Endometrial microvascular endothelial cells (primary cell): Measurements from ENCODE around the gene TPRKB. TPM values are rescaled to one million over a fixed set of nuclear protein-coding genes. Genes with fewer than 3 reads are reported as not detected.
"Not testable (repeated sequence)": the region's sequence is repeated elsewhere in the genome, so short reads cannot be mapped to it uniquely, and the experiment has no call there.

Source experiments
- in situ Hi-C: cut with HindIII; loops from 2 replicates; pipeline ENCODE4 v1.10.0; 2017; ENCODE audit warnings: low sequenced_read_pairs, low pct_unique_long_range_greater_than_20kb; ENCODE audit errors: inconsistent ontology term
- total RNA-seq: library from RNA; depleted of rRNA; stranded (reverse); fragments of >200 nt; gene quantifications from one replicate; pipeline ENCODE4 v1.2.3, GENCODE V29; 2015; ENCODE audit errors: inconsistent ontology term

Gene TPRKB
- total RNA-seq, 1 donor from 2014 or later: 79.0 TPM

DNA sequence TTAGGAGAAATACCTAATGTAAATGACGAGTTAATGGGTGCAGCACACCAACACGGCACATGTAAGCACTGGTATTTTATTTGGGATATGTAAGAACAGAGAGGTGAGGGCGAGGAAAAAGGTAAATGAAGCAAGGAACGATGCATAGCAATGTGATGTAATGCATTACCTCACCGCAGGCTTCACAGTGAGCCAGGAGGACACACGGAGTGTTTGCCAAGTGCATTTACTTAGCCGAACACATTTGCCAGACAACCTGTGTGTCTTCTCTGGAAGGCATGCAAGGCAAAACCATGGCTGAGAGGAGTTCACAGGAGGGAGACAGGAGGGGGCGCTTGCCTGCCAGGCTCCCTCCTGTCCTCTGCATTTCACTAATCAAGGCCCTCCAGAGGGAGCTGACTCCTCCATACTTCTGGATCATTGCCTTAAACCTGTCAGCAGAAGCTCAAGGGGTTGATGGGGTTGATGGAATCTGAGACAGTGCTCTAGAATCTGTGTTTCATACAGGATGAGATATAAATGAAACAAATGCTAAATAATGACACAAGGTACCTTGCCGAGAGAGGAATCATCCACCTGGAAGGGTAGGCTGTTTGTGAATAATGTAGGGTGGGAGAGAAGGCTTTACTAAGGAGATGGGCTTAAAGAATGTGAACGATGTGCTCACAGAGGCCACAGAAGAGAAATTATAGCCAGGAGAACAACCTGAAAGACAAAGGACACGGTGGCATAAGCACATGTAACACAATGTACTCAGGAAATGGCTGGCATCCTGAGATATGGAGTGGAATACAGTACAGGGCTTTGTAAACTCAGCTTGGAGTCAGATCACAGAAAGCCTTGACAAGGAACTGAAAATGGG lies 9.1 kb upstream of the TPRKB start:
- in situ Hi-C loops: no loop called here

- in situ Hi-C loops: no loop called here
Observed at GRCh38 chr2:73740767-73741166, 3.6 kb upstream of the TPRKB start.

DNA sequence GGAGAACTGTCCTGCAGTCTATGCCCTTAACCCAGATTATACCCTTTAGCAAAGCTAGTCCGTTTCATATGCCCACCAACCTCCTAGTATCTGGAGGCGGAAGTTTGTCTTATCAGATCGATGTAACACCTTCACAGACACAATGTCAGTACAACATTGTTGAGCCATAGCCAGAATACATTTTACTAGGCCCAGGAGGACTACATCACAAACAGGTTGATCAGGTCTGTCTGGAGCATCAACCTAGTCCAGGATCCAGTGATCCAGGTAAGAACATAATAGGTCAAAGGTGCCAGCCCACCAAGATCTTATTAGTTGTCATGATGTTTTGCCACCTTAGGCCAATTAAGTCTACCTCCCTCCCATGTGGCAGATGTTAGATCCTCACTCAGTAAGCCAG lies 2.0 kb upstream of the TPRKB start:
- in situ Hi-C loops: no loop called here

- in situ Hi-C loops: no loop called here
Observed at GRCh38 chr2:73736378-73736777, 767 bp downstream of the TPRKB start.

GRCh38 chr2:73730810-73731209 lies 6.3 kb downstream of the TPRKB start:
- in situ Hi-C loops: no loop called here

GRCh38 chr2:73728711-73729110 lies 8.4 kb downstream of the TPRKB start:
- in situ Hi-C loops: no loop called here

DNA sequence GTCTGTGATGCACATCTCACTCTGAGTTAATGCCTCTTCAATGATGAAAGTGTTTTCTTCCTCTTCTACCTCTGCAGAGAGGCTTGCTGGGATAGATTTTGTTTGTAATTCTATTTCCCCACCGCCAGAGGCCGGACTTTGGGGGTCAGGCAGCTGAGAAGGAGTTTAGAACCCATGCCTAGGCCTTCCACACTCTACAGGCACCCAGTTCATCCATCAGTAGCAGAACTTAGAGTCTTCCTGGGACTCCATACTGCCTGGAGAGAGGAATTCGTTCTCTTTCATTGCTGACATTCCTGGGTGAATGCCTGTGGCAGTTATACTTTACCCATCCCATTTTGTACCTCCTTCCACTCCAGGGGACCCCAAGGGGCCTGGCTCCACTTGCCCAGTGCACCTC lies 9.1 kb downstream of the TPRKB start:
- in situ Hi-C loops: no loop called here

- in situ Hi-C loops: not testable (repeated sequence)
Observed at GRCh38 chr2:73726657-73727056, 10.5 kb downstream of the TPRKB start.

GRCh38 chr2:73718851-73719621 lies 18.1 kb downstream of the TPRKB start:
- in situ Hi-C loops: no loop called here

GRCh38 chr2:73718421-73718820 lies 18.7 kb downstream of the TPRKB start:
- in situ Hi-C loops: no loop called here

DNA sequence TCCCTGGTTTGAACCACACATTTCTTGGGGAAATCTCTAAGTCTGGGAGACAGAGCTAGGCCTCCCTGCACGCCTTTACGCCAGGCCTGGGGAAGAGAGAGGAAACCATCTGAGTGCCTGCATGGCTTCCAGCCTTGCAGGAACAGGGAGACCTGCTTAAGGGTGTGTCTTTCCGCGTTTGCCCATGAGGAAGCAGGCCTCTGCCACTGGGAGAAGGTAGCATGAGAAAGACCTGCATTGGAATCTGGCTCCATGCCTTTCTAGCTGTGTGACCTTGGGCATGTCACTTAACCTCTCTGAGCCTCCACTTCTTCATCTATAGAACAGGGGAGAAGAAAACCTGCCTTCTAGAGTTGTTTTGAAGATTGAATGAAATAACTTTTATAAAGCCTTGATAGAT lies 19.4 kb downstream of the TPRKB start:
- in situ Hi-C loops: not testable (repeated sequence)

GRCh38 chr2:73717251-73717606 lies 19.9 kb downstream of the TPRKB start:
- in situ Hi-C loops: no loop called here

- in situ Hi-C loops: no loop called here
Observed at GRCh38 chr2:73716543-73717250, 20.4 kb downstream of the TPRKB start.

- in situ Hi-C loops: no loop called here
Observed at GRCh38 chr2:73714091-73714490, 23.1 kb downstream of the TPRKB start.

DNA sequence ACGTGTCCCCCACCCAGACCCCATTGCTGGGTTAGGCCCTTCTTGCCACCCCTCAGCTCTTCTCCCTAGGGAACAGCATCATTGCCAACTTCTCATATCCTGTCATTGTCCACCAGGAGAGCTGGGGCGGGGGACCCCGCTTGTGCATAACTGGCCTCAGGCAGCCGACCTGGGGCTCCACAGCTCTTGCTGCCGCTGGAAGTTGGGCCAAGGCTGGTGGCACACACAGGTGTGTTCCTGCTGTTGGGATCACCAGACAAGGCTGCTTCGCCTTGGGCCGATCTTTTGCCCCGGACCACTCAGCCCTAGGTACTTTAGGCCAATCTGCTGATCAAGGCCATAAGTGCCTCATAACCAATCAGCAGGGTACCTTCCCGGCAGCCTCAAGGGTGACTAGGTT lies 28.6 kb downstream of the TPRKB start:
- in situ Hi-C loops: no loop called here

DNA sequence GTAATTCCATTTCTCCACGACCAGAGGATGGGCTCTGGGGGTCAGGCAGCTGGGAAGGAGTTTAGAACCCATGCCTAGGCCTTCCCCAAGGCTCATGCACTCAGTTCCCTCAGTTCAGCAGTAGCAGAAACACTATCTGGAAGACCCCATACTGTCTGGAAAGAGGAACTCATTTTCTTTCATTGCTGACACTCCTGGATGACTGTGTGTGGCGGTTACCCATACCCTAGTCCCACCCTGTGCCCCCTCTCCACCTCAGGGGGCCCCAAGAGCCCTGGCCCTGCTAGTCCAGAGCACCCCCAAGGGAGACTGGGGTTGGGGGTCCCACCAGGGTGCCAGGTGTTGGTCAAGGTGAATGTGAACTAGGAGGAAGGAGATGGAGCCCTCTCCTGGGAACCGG lies 29.5 kb downstream of the TPRKB start:
- in situ Hi-C loops: no loop called here

GRCh38 chr2:73707058-73707457 lies 30.1 kb downstream of the TPRKB start:
- in situ Hi-C loops: no loop called here

DNA sequence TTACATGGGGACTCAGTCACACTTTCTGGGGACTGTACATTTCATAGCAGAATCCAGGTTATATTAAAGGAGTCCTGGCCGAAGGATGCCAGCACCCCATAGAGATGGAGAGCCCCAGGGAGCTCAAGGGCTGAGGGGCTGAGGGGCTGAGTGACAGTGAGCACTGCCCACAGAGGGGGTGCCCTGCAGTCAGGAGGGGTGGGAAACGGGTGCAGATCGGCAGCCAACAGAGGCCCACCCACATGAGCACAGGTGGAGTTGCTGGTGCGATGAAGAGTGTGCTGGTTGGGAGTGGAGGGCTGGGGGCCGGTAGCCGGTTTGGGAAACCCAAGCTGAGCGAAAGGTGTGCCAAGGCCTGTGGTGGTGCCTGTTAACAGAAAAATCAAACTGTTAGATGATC lies 32.1 kb downstream of the TPRKB start:
- in situ Hi-C loops: no loop called here

- in situ Hi-C loops: no loop called here
Observed at GRCh38 chr2:73704285-73704684, 32.9 kb downstream of the TPRKB start.

DNA sequence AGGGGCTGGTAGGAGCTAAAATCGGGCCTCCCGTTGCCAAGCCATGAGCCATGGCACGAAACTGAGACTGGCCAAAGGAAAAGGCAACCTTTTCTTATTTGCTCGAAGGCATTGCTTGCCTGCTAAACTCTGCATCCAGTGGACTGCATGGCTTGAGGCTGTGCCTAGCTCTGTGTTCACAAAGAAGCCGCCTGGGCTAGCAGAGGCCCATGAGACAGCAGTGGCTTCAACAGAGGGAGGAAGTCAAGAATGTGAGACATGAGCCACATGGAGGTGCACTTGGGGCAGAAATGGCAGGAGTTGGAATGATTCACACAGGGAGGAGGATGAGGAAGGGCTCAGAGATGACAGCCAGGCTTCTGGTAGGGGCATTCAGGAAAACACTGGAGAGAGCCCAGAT lies 33.5 kb downstream of the TPRKB start:
- in situ Hi-C loops: no loop called here
